Left lung (tissue), 10 donors: ENCODE data around the gene CAB39. TPM values are rescaled to one million over a fixed set of nuclear protein-coding genes. Genes with fewer than 3 reads are reported as not detected.

Experiments
- ATAC-seq: fragments of 200-7000 bp; cut with Tn5 transposase; one replicate; pipeline ENCODE4 v1.9.1; 2020; ENCODE audit warnings: moderate library complexity
- DNase-seq, 4 donors: peaks; one replicate each; pipeline ENCODE4 v3.0.0-alpha.2; 2013 to 2020
- H3K27ac ChIP-seq, 2 donors: fragments of 200-600 bp; sonication (generic) in 1 of 2; one replicate each; pipeline versions ENCODE4 v1.5.0 to v1.8.0; 2020 to 2021
- H3K27me3 ChIP-seq, 2 donors: fragments of 200-600 bp; sonication (generic) in 1 of 2; one replicate each; pipeline versions ENCODE4 v1.5.0 to v1.8.0; 2020 to 2021
- H3K36me3 ChIP-seq, 2 donors: fragments of 200-600 bp; sonication (generic) in 1 of 2; one replicate each; pipeline versions ENCODE4 v1.5.0 to v1.8.0; 2020 to 2021
- H3K4me1 ChIP-seq, 2 donors: fragments of 200-600 bp; one replicate each; pipeline ENCODE4 v1.8.0; 2021
- H3K4me3 ChIP-seq, 2 donors: fragments of 200-600 bp; sonication (generic) in 1 of 2; one replicate each; pipeline versions ENCODE4 v1.5.0 to v1.8.0; 2020 to 2021; ENCODE audit warnings: mild to moderate bottlenecking in 1 of 2
- H3K9me3 ChIP-seq, 2 donors: fragments of 200-600 bp; sonication (generic) in 1 of 2; one replicate each; pipeline versions ENCODE4 v1.5.0 to v1.8.0; 2020 to 2021
- intact Hi-C, 2 donors: fragments of 100-400 bp; cut with DNase I; formaldehyde crosslinking; loops; one replicate each; pipeline versions ENCODE4 v1.11.2 to v1.14.2; 2022
- polyA plus RNA-seq, 6 donors: library from polyadenylated mRNA; unstranded; fragments of 120-200 nt; gene quantifications; one replicate each; pipeline ENCODE4 v1.2.1, GENCODE V29; 2013; ENCODE audit not compliant: insufficient read length in 6 of 6
- total RNA-seq, 2 donors: library from RNA; stranded (reverse); fragmentation: NEBNext Ultra II Directional; extraction: Animal tissue kit (Norgen Biotek cat#: 25700); gene quantifications; one replicate each; pipeline ENCODE4 v1.2.1, GENCODE V29; 2021
- TF ChIP-seq, protein P1 (sequence below), 2 donors: fragments of 200-600 bp; sonication (generic) in 1 of 2; IDR thresholded peaks; one replicate each; pipeline versions ENCODE4 v1.5.0 to v1.8.0; 2021; ENCODE audit warnings: antibody characterized with exemption in 2 of 2
- donor health status: DM: no; HTN: yes; CAD: no.
- donor health status: DM: no; HTN: no; CAD: no.

Gene CAB39
- total and polyA plus RNA-seq, 8 donors: 52.9 to 86.5 (median 63.3) TPM

GRCh38 chr2:230850358-230850658, 137.7 kb downstream of the CAB39 start:
- intact Hi-C loops: no loop called here
- Histone ChIP-seq H3K27me3 (peaks cover 0 to 58% of the 10 kb centered on the region in 2 donors), H3K27ac (no peak overlapping the region), H3K9me3 (no peaks in the 10 kb centered on the region), H3K4me1 (peaks cover 0 to 4% of the 10 kb centered on the region in 2 donors), H3K4me3 (no peak overlapping the region), H3K36me3 (no peaks in the 10 kb centered on the region)
- DNase-seq (no peak), ATAC-seq (no peak)
- TF ChIP-seq, protein P1, sequence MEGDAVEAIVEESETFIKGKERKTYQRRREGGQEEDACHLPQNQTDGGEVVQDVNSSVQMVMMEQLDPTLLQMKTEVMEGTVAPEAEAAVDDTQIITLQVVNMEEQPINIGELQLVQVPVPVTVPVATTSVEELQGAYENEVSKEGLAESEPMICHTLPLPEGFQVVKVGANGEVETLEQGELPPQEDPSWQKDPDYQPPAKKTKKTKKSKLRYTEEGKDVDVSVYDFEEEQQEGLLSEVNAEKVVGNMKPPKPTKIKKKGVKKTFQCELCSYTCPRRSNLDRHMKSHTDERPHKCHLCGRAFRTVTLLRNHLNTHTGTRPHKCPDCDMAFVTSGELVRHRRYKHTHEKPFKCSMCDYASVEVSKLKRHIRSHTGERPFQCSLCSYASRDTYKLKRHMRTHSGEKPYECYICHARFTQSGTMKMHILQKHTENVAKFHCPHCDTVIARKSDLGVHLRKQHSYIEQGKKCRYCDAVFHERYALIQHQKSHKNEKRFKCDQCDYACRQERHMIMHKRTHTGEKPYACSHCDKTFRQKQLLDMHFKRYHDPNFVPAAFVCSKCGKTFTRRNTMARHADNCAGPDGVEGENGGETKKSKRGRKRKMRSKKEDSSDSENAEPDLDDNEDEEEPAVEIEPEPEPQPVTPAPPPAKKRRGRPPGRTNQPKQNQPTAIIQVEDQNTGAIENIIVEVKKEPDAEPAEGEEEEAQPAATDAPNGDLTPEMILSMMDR (IDR thresholded peaks at IDR 0.05): peak in 1 of 2 donors; percentile 40

DNA sequence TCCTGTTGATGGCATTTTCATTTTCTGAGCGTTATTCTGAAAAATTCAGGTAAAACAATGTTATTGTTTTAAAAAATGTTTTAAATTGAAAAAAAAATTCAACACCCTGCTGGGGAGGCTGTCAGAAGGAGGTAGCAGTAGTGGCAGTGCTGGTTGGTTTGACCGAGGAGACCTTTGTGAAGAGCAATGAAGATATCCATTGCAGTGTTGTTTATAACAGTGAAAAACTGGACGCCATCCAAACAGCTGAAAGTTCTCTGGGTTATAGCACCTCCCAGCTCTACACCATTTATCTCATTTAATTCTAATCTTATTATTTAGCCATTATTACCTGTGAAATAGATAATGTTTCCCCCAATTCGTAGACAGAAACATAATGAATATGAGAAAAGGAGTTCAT, 139.5 kb downstream of the CAB39 start:
- H3K4me3 ChIP-seq: no peak overlapping the region
- intact Hi-C loops: no loop called here
- TF ChIP-seq, protein P1 (IDR thresholded peaks at IDR 0.05): no peak
- DNase-seq (no peak), ATAC-seq (no peak)
- H3K9me3 ChIP-seq: no peaks in the 10 kb centered on the region
- H3K36me3 ChIP-seq: no peaks in the 10 kb centered on the region
- H3K4me1 ChIP-seq: peaks cover 0 to 4% of the 10 kb centered on the region in 2 donors
- H3K27ac ChIP-seq: no peak overlapping the region
- peaks cover 0 to 75% of the 10 kb centered on the region in 2 donors for H3K27me3 ChIP-seq

DNA sequence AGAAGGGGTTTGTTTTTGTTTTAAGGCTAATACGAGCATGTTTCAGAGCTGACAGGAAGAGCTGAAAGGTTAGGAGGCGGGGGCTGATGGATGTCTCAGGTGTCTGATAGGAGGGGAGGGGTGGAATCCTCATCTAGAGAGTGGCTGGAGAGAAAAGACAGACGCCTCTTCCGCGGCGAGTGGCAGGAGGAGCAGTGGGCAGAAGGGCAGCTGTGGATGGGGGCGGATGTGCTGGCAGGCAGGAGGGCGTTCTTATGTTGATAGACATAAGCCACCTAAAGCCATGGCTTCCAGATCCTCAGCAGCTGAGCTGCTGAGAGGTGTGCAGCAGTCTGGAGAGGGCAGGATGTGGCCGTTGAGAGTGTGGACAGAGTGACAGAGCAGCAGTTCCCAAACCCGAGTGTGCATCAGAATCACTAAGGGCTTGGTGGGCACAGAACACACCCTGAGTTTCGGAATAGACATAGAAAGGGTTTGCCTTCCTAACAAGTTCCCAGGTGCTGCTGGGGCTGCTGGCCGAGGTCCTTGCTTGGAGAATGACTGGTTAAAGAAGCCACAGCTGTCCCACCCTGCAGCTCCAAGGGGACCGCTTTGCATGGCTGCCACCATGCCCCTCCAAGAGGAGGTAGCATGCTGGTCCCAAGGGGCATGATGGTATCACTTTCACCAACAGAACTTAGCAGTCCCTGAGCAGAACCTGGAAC, 149.1 kb downstream of the CAB39 start:
- DNase-seq: peak in 1 of 4 donors; percentile 53
- intact Hi-C loops: no loop called here

DNA sequence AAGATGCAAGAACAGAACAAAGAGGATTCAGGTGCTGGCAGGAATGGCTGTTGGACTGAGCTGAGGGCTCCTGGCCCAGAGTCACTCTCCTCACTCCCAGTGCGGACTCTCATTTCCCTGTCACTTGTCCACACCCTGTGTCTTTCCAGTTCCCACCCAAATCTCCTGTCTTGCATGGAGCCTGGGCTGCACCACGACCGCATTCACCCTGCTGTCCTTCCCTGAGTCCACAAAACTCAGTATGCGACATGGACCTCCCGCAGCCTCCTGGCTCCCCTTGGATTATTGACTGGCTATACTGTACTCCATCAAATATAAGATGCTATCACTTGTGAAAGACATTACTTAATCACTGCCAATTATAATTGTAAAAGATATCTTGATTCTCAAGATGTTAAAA, 149.7 kb downstream of the CAB39 start:
- no peak for ATAC-seq
- Histone ChIP-seq H3K4me1 (peaks cover 0 to 34% of the 10 kb centered on the region in 2 donors), H3K27ac (no peak overlapping the region), H3K4me3 (no peak overlapping the region), H3K27me3 (peaks cover 5 to 77% of the 10 kb centered on the region in 2 donors), H3K36me3 (no peaks in the 10 kb centered on the region), H3K9me3 (no peaks in the 10 kb centered on the region)
- no peak for DNase-seq
- intact Hi-C loops: no loop called here
- TF ChIP-seq, protein P1 (IDR thresholded peaks at IDR 0.05): no peak

More for the DNA sequence above, 149.1 kb downstream of the CAB39 start:
- Histone ChIP-seq H3K9me3 (no peaks in the 10 kb centered on the region), H3K4me3 (no peak overlapping the region), H3K4me1 (peaks cover 0 to 28% of the 10 kb centered on the region in 2 donors), H3K27me3 (peaks cover 5 to 81% of the 10 kb centered on the region in 2 donors), H3K36me3 (no peaks in the 10 kb centered on the region), H3K27ac (no peak overlapping the region)
- ATAC-seq: no peak
- TF ChIP-seq, protein P1 (IDR thresholded peaks at IDR 0.05): no peak

DNA sequence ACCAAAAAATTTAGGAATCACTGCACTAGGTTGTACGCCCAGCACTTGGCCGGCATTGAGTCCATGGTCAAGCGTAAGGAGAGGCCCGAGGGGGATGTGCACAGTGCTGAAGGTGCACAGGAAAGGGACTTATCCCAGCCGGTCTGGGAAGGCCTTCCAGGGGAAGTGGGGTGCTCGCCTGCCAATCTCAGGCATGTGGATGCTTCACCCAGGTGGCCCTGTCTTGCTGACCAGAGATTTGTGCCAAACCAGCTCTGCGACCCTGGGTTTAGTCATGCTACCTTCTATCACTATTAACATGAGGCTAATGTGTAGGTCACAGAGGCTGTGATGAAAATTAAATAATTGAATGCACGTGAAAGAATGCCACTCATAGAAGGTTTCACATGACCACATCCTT, 150.4 kb downstream of the CAB39 start:
- intact Hi-C loops: no loop called here
- Histone ChIP-seq H3K4me3 (no peak overlapping the region), H3K36me3 (no peaks in the 10 kb centered on the region), H3K27me3 (peaks cover 5 to 71% of the 10 kb centered on the region in 2 donors), H3K9me3 (no peaks in the 10 kb centered on the region), H3K27ac (no peak overlapping the region), H3K4me1 (peaks cover 0 to 36% of the 10 kb centered on the region in 2 donors)
- DNase-seq (no peak), ATAC-seq (no peak)
- TF ChIP-seq, protein P1 (IDR thresholded peaks at IDR 0.05): no peak
